Endothelial cell of umbilical vein (primary cell): Measurements from ENCODE around the gene PID1. TPM values are rescaled to one million over a fixed set of nuclear protein-coding genes. Genes with fewer than 3 reads are reported as not detected.

Experiments
- BruUV-seq: library from RNA; stranded (reverse); fragments of 400-500 nt; replicated peaks from 2 replicates; lab custom pipeline; 2021; lab: Mats Ljungman, UMichigan
- CTCF ChIA-PET: fragments of 300-600, 350-600 bp; sonication (Branson Sonifier 250); formaldehyde crosslinking; loops from one replicate; lab custom pipeline; 2021; ENCODE audit warnings: antibody characterized with exemption, inconsistent platforms; lab: Charles Lee
- POLR2A ChIA-PET: fragments of 300-600, 350-600 bp; sonication (Branson Sonifier 250); formaldehyde crosslinking; loops from one replicate; lab custom pipeline; 2021; ENCODE audit warnings: antibody characterized with exemption, inconsistent platforms; lab: Charles Lee
- DNase-seq: peaks from one replicate; pipeline ENCODE4 v3.0.0-alpha.2; 2011; ENCODE audit warnings: low read depth, low spot score
- FAIRE-seq: peaks from 2 replicates; lab custom pipeline; 2011; peaks lifted over from hg19 to GRCh38; lab: Jason Lieb, UNC
- H2AFZ ChIP-seq: 2 replicates; pipeline ENCODE4 v1.6.0; 2012; ENCODE audit warnings: low read depth, low read length, control low read depth, inconsistent platforms
- H3K27ac ChIP-seq: 2 replicates; pipeline ENCODE4 v1.5.1; 2011; ENCODE audit warnings: low read depth, mild to moderate bottlenecking, control low read depth, low read length, moderate library complexity; ENCODE audit not compliant: insufficient read depth
- H3K27me3 ChIP-seq, 2 experiments: 2 replicates each; pipeline versions ENCODE4 v1.6.0 to v1.6.1; 2011; ENCODE audit warnings: low read length in 2 of 2, mixed read lengths in 1 of 2; ENCODE audit not compliant: control insufficient read depth in 2 of 2, insufficient read depth in 2 of 2
- H3K36me3 ChIP-seq, 2 experiments: 2 replicates in 1 of 2; 3 replicates in 1 of 2; pipeline ENCODE4 v1.5.1; 2011; ENCODE audit warnings: low read length in 2 of 2, mild to moderate bottlenecking in 1 of 2, moderate library complexity in 1 of 2; ENCODE audit not compliant: control insufficient read depth in 2 of 2, insufficient read depth in 2 of 2; ENCODE audit errors: extremely low read depth in 1 of 2
- H3K4me1 ChIP-seq: 3 replicates; pipeline ENCODE4 v1.5.1; 2011; ENCODE audit warnings: mild to moderate bottlenecking, low read length; ENCODE audit not compliant: control insufficient read depth, insufficient read depth; ENCODE audit errors: extremely low read depth
- H3K4me2 ChIP-seq: 2 replicates; pipeline ENCODE4 v1.6.1; 2011; ENCODE audit warnings: low read length, control low read depth, mixed read lengths; ENCODE audit not compliant: insufficient read depth
- H3K4me3 ChIP-seq, 3 experiments: fragments of 200-600 bp in 1 of 3; sonication (generic), shearing (Covaris generic) in 1 of 3; replicated peaks in 1 of 3; 2 replicates each; pipeline ENCODE4 v1.5.1; 2011 to 2016; ENCODE audit warnings: control low read depth in 3 of 3, low read length in 3 of 3, mild to moderate bottlenecking in 2 of 3, inconsistent platforms in 1 of 3, low read depth in 1 of 3, moderate library complexity in 1 of 3; ENCODE audit not compliant: insufficient read depth in 1 of 3
- H3K79me2 ChIP-seq: 2 replicates; pipeline ENCODE4 v1.6.0; 2012; ENCODE audit warnings: low read length, inconsistent platforms; ENCODE audit not compliant: control insufficient read depth, insufficient read depth
- H3K9ac ChIP-seq: replicated peaks from 2 replicates; pipeline ENCODE3; 2011; ENCODE audit warnings: low read length, control low read depth; ENCODE audit not compliant: insufficient read depth; ENCODE audit errors: extremely low read depth
- H3K9me1 ChIP-seq: replicated peaks from 3 replicates; pipeline ENCODE4 v1.6.0; 2011; ENCODE audit warnings: mild to moderate bottlenecking, low read length; ENCODE audit not compliant: control insufficient read depth, insufficient read depth; ENCODE audit errors: extremely low read depth
- H3K9me3 ChIP-seq: replicated peaks from 2 replicates; pipeline ENCODE4 v1.5.1; 2012; ENCODE audit warnings: low read length, inconsistent platforms; ENCODE audit not compliant: control insufficient read depth, insufficient read depth
- H4K20me1 ChIP-seq: replicated peaks from 2 replicates; pipeline ENCODE3; 2011; ENCODE audit warnings: mild to moderate bottlenecking, low read length; ENCODE audit not compliant: control insufficient read depth, insufficient read depth; ENCODE audit errors: extremely low read depth
- EZH2 ChIP-seq: IDR thresholded peaks from 2 replicates; pipeline ENCODE4 v1.6.1; 2012; ENCODE audit warnings: borderline replicate concordance, low read depth, mild to moderate bottlenecking, moderate library complexity, low read length, inconsistent platforms; ENCODE audit not compliant: severe bottlenecking
- FOS ChIP-seq: IDR thresholded peaks from 2 replicates; pipeline ENCODE4 v1.6.1; 2011; ENCODE audit warnings: mild to moderate bottlenecking, low read length, moderate library complexity, borderline replicate concordance; ENCODE audit not compliant: insufficient read depth
- GATA2 ChIP-seq: IDR thresholded peaks from 2 replicates; pipeline ENCODE4 v1.7.0; 2011; ENCODE audit warnings: low read depth, mild to moderate bottlenecking, moderate library complexity, mixed read lengths, low read length; ENCODE audit not compliant: insufficient read length, insufficient read depth
- JUN ChIP-seq: IDR thresholded peaks from 2 replicates; pipeline ENCODE4 v1.6.1; 2011; ENCODE audit warnings: borderline replicate concordance, low read depth; ENCODE audit not compliant: insufficient read length, insufficient read depth
- POLR2A ChIP-seq: IDR thresholded peaks from 2 replicates; pipeline ENCODE4 v1.6.1; 2012; ENCODE audit warnings: low read depth, mild to moderate bottlenecking, control low read depth, low read length
- POLR2AphosphoS5 ChIP-seq: IDR thresholded peaks from 2 replicates; pipeline ENCODE4 v1.6.1; 2012; ENCODE audit warnings: low read depth, mild to moderate bottlenecking, control low read depth, low read length, moderate library complexity; ENCODE audit not compliant: insufficient read depth
- dilution Hi-C: fragments of 300-500 bp; cut with MboI; formaldehyde crosslinking; loops from one replicate; pipeline ENCODE4 v1.15.0; 2019; ENCODE audit warnings: low sequenced_read_pairs; ENCODE audit not compliant: extremely low pct_ligation_motif_present
- intact Hi-C: fragments of 100-400 bp; cut with micrococcal nuclease; formaldehyde crosslinking; loops from one replicate; pipeline ENCODE4 v1.10.0; 2022
- polyA plus RNA-seq, 4 experiments: library from polyadenylated mRNA; depleted of rRNA in 3 of 4; stranded (reverse) in 3 of 4; unstranded in 1 of 4; fragments of >200 nt; gene quantifications; 2 replicates each; pipeline versions ENCODE4 v1.2.1 to v1.2.3, GENCODE V29; 2011 to 2012; ENCODE audit warnings: missing spikeins in 1 of 4
- total RNA-seq: library from RNA; stranded (reverse); gene quantifications from 2 replicates; pipeline ENCODE4 v1.2.3, GENCODE V29; 2021
- TF ChIP-seq, protein P1 (sequence below), 2 donors: IDR thresholded peaks; 1 replicate in 1 of 2; 2 replicates in 1 of 2; pipeline ENCODE4 v1.5.1; 2011; ENCODE audit warnings: low read length in 2 of 2, mild to moderate bottlenecking in 2 of 2, moderate library complexity in 2 of 2, control low read depth in 1 of 2, inconsistent platforms in 1 of 2, low read depth in 1 of 2; ENCODE audit not compliant: insufficient read depth in 1 of 2; ENCODE audit errors: extremely low read depth in 1 of 2
- TF ChIP-seq, protein P2 (sequence below): IDR thresholded peaks from 2 replicates; pipeline ENCODE4 v1.6.1; 2011; ENCODE audit not compliant: insufficient read depth, insufficient read length

PID1 gene
- total and polyA plus RNA-seq, 2 donors (not counting 3 experiments of a cell fraction or from before 2014, with no cell fraction given): not detected

DNA sequence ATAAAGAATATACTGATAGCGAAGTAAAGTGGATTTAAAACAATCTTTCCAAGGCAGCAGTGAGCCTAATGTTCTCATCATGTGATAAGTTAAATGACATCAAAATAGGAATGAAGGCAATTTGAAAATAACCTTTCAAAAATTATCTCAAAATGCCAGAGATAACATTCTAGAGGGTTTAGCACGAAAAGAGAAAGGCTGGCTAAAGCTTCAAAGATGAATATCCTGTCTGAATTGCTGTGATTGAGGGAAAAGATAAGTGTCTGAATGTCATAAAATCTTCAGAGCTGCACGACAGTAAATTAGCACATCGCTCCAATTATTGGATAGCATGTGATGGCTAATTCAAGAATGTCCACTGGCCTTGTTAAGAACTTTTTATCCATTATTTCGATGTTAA, 159.3 kb downstream of the PID1 start:
- no peak for FAIRE-seq
- DNase-seq: no peak
- peaks cover 4% of the 10 kb centered on the region for H3K9me3 ChIP-seq
- H3K4me2 ChIP-seq: no peak overlapping the region
- H3K27ac ChIP-seq: no peak overlapping the region
- TF ChIP-seq, protein P1, sequence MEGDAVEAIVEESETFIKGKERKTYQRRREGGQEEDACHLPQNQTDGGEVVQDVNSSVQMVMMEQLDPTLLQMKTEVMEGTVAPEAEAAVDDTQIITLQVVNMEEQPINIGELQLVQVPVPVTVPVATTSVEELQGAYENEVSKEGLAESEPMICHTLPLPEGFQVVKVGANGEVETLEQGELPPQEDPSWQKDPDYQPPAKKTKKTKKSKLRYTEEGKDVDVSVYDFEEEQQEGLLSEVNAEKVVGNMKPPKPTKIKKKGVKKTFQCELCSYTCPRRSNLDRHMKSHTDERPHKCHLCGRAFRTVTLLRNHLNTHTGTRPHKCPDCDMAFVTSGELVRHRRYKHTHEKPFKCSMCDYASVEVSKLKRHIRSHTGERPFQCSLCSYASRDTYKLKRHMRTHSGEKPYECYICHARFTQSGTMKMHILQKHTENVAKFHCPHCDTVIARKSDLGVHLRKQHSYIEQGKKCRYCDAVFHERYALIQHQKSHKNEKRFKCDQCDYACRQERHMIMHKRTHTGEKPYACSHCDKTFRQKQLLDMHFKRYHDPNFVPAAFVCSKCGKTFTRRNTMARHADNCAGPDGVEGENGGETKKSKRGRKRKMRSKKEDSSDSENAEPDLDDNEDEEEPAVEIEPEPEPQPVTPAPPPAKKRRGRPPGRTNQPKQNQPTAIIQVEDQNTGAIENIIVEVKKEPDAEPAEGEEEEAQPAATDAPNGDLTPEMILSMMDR (IDR thresholded peaks at IDR 0.05; ENCODE audit: extremely low read depth in 1 of 2, insufficient read depth in 1 of 2, low read depth in 1 of 2, low read length in 2 of 2): no peak
- TF ChIP-seq GATA2 (no peak), EZH2 (no peak), JUN (no peak), POLR2AphosphoS5 (no peak), POLR2A (no peak), FOS (no peak)
- TF ChIP-seq, protein P2, sequence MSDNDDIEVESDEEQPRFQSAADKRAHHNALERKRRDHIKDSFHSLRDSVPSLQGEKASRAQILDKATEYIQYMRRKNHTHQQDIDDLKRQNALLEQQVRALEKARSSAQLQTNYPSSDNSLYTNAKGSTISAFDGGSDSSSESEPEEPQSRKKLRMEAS: no peak
- POLR2A ChIA-PET: no interaction called here
- no peaks in the 10 kb centered on the region for H3K79me2 ChIP-seq
- H4K20me1 ChIP-seq: no peaks in the 10 kb centered on the region
- H3K36me3 ChIP-seq: no peaks in the 10 kb centered on the region
- no peaks in the 10 kb centered on the region for H3K9me1 ChIP-seq
- H2AFZ ChIP-seq: no peak overlapping the region
- no peak overlapping the region for H3K4me3 ChIP-seq
- H3K4me1 ChIP-seq: no peaks in the 10 kb centered on the region
- CTCF ChIA-PET: no interaction called here
- dilution Hi-C loops (no loop called here), intact Hi-C loops (no loop called here)
- no peaks in the 10 kb centered on the region for H3K27me3 ChIP-seq
- BruUV-seq: no TSS peak
- H3K9ac ChIP-seq: no peak overlapping the region
